HepG2 (cell line): ENCODE results near the gene MLST8. TPM values are rescaled to one million over a fixed set of nuclear protein-coding genes. Genes with fewer than 3 reads are reported as not detected.

ENCODE experiments used
- ATAC-seq: fragments of 200-7000 bp; cut with Tn5 transposase; 3 replicates; pipeline ENCODE4 v1.9.1; 2020; ENCODE audit warnings: mild to moderate bottlenecking, moderate library complexity
- BruUV-seq: library from RNA; stranded (reverse); fragments of 400-500 nt; replicated peaks from 2 replicates; lab custom pipeline; 2021; lab: Mats Ljungman, UMichigan
- CTCF ChIA-PET: fragments of 300-600 bp; formaldehyde crosslinking; extraction: SDS; loops from one replicate; lab custom pipeline; 2021; ENCODE audit warnings: low total read pairs, inconsistent platforms, low intra/inter-chr PET ratio; lab: Yijun Ruan, JAX
- POLR2A ChIA-PET: fragments of 350-600 bp; sonication (Branson Sonifier 250); formaldehyde crosslinking; loops from one replicate; lab custom pipeline; 2020; ENCODE audit warnings: antibody characterized with exemption, inconsistent platforms; lab: Yijun Ruan, JAX
- DNase-seq: peaks from one replicate; pipeline ENCODE4 v3.0.0-alpha.2; 2015; ENCODE audit warnings: low spot score
- FAIRE-seq: peaks from 3 replicates; lab custom pipeline; 2011; peaks lifted over from hg19 to GRCh38; lab: Jason Lieb, UNC
- H2AFZ ChIP-seq: one replicate; pipeline ENCODE4 v1.6.1; 2011; ENCODE audit warnings: low read length, inconsistent platforms
- H3K27ac ChIP-seq: fragments of 300-600 bp; 3 replicates; pipeline ENCODE4 v1.8.0; 2011; ENCODE audit warnings: mixed run types, mild to moderate bottlenecking, mixed read lengths, low read length, inconsistent platforms; ENCODE audit not compliant: insufficient read depth; ENCODE audit errors: extremely low read length
- H3K27me3 ChIP-seq, 2 experiments: fragments of 200-600 bp in 1 of 2; 2 replicates in 1 of 2; 3 replicates in 1 of 2; pipeline versions ENCODE4 v1.6.0 to v1.8.0; 2011; ENCODE audit warnings: low read length in 2 of 2, mild to moderate bottlenecking in 2 of 2, moderate library complexity in 2 of 2, inconsistent platforms in 1 of 2; ENCODE audit not compliant: insufficient read depth in 2 of 2, control insufficient read depth in 1 of 2
- H3K36me3 ChIP-seq, 2 experiments: fragments of 200-600 bp in 1 of 2; replicated peaks in 1 of 2; 2 replicates in 1 of 2; 3 replicates in 1 of 2; pipeline versions ENCODE4 v1.5.1 to v1.8.0; 2011; ENCODE audit warnings: low read length in 2 of 2, inconsistent platforms in 1 of 2; ENCODE audit not compliant: insufficient read depth in 2 of 2, control insufficient read depth in 1 of 2
- H3K4me1 ChIP-seq: 2 replicates; pipeline ENCODE4 v1.5.1; 2012; ENCODE audit warnings: low read length, inconsistent platforms; ENCODE audit not compliant: insufficient read depth
- H3K4me2 ChIP-seq: 2 replicates; pipeline ENCODE4 v1.6.0; 2011; ENCODE audit warnings: low read depth, low read length, inconsistent platforms
- H3K4me3 ChIP-seq, 3 experiments: fragments of 200-600 bp in 1 of 3; sonication (generic), shearing (Covaris generic) in 1 of 3; replicated peaks in 1 of 3; 2 replicates each; pipeline ENCODE4 v1.5.1; 2011 to 2016; ENCODE audit warnings: low read length in 3 of 3, inconsistent platforms in 2 of 3, low read depth in 2 of 3, mild to moderate bottlenecking in 2 of 3, control low read depth in 1 of 3, mixed read lengths in 1 of 3; ENCODE audit not compliant: insufficient read depth in 1 of 3
- H3K79me2 ChIP-seq: one replicate; pipeline ENCODE4 v1.6.1; 2011; ENCODE audit warnings: low read length, inconsistent platforms; ENCODE audit not compliant: insufficient read depth
- H3K9ac ChIP-seq: 2 replicates; pipeline ENCODE4 v1.6.0; 2011; ENCODE audit warnings: mild to moderate bottlenecking, low read depth, low read length, inconsistent platforms; ENCODE audit not compliant: insufficient read depth
- H3K9me3 ChIP-seq: 2 replicates; pipeline ENCODE4 v1.5.1; 2012; ENCODE audit warnings: mild to moderate bottlenecking, low read length
- H4K20me1 ChIP-seq: 2 replicates; pipeline ENCODE4 v1.6.0; 2011; ENCODE audit warnings: inconsistent platforms, mild to moderate bottlenecking, low read length, moderate library complexity; ENCODE audit not compliant: insufficient read depth
- AGO2 ChIP-seq: fragments of 200-400 bp; formaldehyde crosslinking; optimal IDR thresholded peaks from 2 replicates; pipeline ENCODE3; 2017; ENCODE audit warnings: mild to moderate bottlenecking, low read depth, low read length, moderate library complexity
- AKAP8 ChIP-seq: sonication (generic); formaldehyde crosslinking; IDR thresholded peaks from 2 replicates; pipeline ENCODE4 v1.5.1; 2020; ENCODE audit warnings: mild to moderate bottlenecking, missing genetic modification reagents
- DBP ChIP-seq: sonication (generic); formaldehyde crosslinking; IDR thresholded peaks from 2 replicates; pipeline ENCODE4 v1.4.0; 2020; ENCODE audit warnings: missing genetic modification reagents; ENCODE audit errors: not compliant biosample characterization
- FOXK2 ChIP-seq: fragments of 450-650 bp; IDR thresholded peaks from 2 replicates; pipeline ENCODE4 v1.6.1; 2016
- POLR2A ChIP-seq, 2 experiments: IDR thresholded peaks; 2 replicates each; pipeline ENCODE4 v1.6.1; 2011; ENCODE audit warnings: low read depth in 2 of 2, low read length in 2 of 2, mild to moderate bottlenecking in 1 of 2, moderate library complexity in 1 of 2; ENCODE audit not compliant: insufficient read depth in 1 of 2
- POLR2G ChIP-seq: fragments of 200-400 bp; formaldehyde crosslinking; IDR thresholded peaks from 2 replicates; pipeline ENCODE4 v1.6.1; 2018; ENCODE audit warnings: mild to moderate bottlenecking, low read depth, low read length, moderate library complexity
- RBM39 ChIP-seq: fragments of 200-400 bp; formaldehyde crosslinking; IDR thresholded peaks from one replicate; pipeline ENCODE4 v1.6.1; 2018; ENCODE audit warnings: antibody characterized with exemption, mild to moderate bottlenecking, low read depth, low read length; ENCODE audit not compliant: poor library complexity, severe bottlenecking
- REXO4 ChIP-seq: sonication (generic); formaldehyde crosslinking; IDR thresholded peaks from 2 replicates; pipeline ENCODE4 v1.8.0; 2022; ENCODE audit warnings: missing genetic modification reagents, mild to moderate bottlenecking, borderline replicate concordance
- RFX1 ChIP-seq: fragments of 450-650 bp; IDR thresholded peaks from 2 replicates; pipeline ENCODE4 v1.6.1; 2017
- ZKSCAN8 ChIP-seq: IDR thresholded peaks from 2 replicates; pipeline ENCODE4 v1.6.1; 2016; ENCODE audit warnings: borderline replicate concordance, missing genetic modification reagents, missing compliant biosample characterization
- ZNF552 ChIP-seq: sonication (generic); formaldehyde crosslinking; IDR thresholded peaks from 2 replicates; pipeline ENCODE4 v1.9.0; 2022; ENCODE audit warnings: missing genetic modification reagents, mild to moderate bottlenecking, borderline replicate concordance
- ZXDC ChIP-seq: sonication (generic); formaldehyde crosslinking; IDR thresholded peaks from 2 replicates; pipeline ENCODE4 v1.5.0; 2020; ENCODE audit warnings: mild to moderate bottlenecking, missing genetic modification reagents
- WGBS: methylation state at CpG from one replicate; pipeline ENCODE4 v1.1.6; 2017; ENCODE audit warnings: low lambda C conversion rate; 5-methylcytosine and 5-hydroxymethylcytosine counted together
- in situ Hi-C: cut with HindIII; loops from 2 replicates; pipeline ENCODE4 v1.10.0; 2017; ENCODE audit warnings: low pct_unique_long_range_greater_than_20kb; ENCODE audit not compliant: extremely low pct_ligation_motif_present
- intact Hi-C: fragments of 100-400 bp; cut with micrococcal nuclease; formaldehyde crosslinking; loops from one replicate; pipeline ENCODE4 v1.10.0; 2022; ENCODE audit not compliant: unreplicated experiment
- polyA plus RNA-seq, 8 experiments: library from polyadenylated mRNA; depleted of rRNA in 3 of 8; stranded (reverse) in 7 of 8; unstranded in 1 of 8; fragments of >200 nt; fragmentation: Illumina TruSeq in 4 of 8; extraction: Trizol in 4 of 8; gene quantifications; 2 replicates each; pipeline versions ENCODE4 v1.2.1 to v1.2.3, GENCODE V29; 2011 to 2016; ENCODE audit warnings: low read depth in 4 of 8, missing spikeins in 1 of 8, mixed read lengths in 1 of 8; ENCODE audit not compliant: insufficient read depth in 1 of 8
- total RNA-seq, 5 experiments: library from RNA; depleted of rRNA; stranded (reverse); fragments of >200 nt; fragmentation: Illumina TruSeq; extraction: Trizol; gene quantifications; 2 replicates each; pipeline ENCODE4 v1.2.3, GENCODE V29; 2016; ENCODE audit warnings: low read depth in 1 of 5

MLST8 gene
- total and polyA plus RNA-seq, 2 of the 13 experiments (the other 11 are each of a cell fraction or from before 2014, with no cell fraction given), result 30.8 to 72.7 TPM

GRCh38 chr16:2235695-2236336, 30.6 kb downstream of the MLST8 start:
- POLR2A ChIA-PET, result interaction anchor here (1.0 kb wide), 1 partner anchor 10 kb away, joined by 4 read pairs; no protein-coding TSS in a partner anchor
- WGBS, result 81% methylated on average over 11 of the region's 19 CpGs

More at GRCh38 chr16:2235695-2236336, 30.6 kb downstream of the MLST8 start:
- CTCF ChIA-PET, result no interaction called here
- no peaks in the 10 kb centered on the region for H3K9me3 ChIP-seq
- DNase-seq (no peak), ATAC-seq (no peak), FAIRE-seq (no peak)
- H3K4me2 ChIP-seq, result peak overlapping the region; percentile 53; the same call in 1 of the 2 replicates
- H4K20me1 ChIP-seq, result 0 out of 2 replicates have a peak, but pooled peaks cover 2% of the 10 kb centered on the region
- H2AFZ ChIP-seq, result no peak overlapping the region
- no peaks in the 10 kb centered on the region for H3K79me2 ChIP-seq
- no peak overlapping the region for H3K27ac ChIP-seq
- peak overlapping the region in 1 of 3 experiments; percentile 55; a peak in 1 of 6 replicates for H3K4me3 ChIP-seq
- peaks cover 6 to 21% of the 10 kb centered on the region in 2 experiments; a peak in 3 of 5 replicates for H3K36me3 ChIP-seq
- peaks cover 31% of the 10 kb centered on the region for H3K4me1 ChIP-seq
- no peak overlapping the region for H3K9ac ChIP-seq
- 0 out of 2 replicates have a peak, but pooled peaks have one; percentile 14 for TF ChIP-seq AKAP8 (CRISPR knock-in tag)
- TF ChIP-seq POLR2A (IDR thresholded peaks at IDR 0.05; ENCODE audit: insufficient read depth in 1 of 2, low read depth in 2 of 2, low read length in 2 of 2), result peak in 1 of 2 experiments; percentile 29; a peak in 1 of 4 replicates
- no peak for TF ChIP-seq RFX1
- no peak for TF ChIP-seq RBM39
- TF ChIP-seq POLR2G, result peak; percentile 40; the same call in 1 of the 2 replicates
- TF ChIP-seq FOXK2, result no peak
- TF ChIP-seq AGO2, result peak; percentile 37
- 0 out of 2 replicates have a peak, but pooled peaks have one; percentile 9 for TF ChIP-seq ZXDC
- TF ChIP-seq ZKSCAN8 (CRISPR knock-in tag), result no peak
- no peak for TF ChIP-seq DBP (CRISPR knock-in tag)
- TF ChIP-seq ZNF552 (CRISPR knock-in tag), result no peak
- no peak for TF ChIP-seq REXO4 (CRISPR knock-in tag)
- TF ChIP-seq, all 625 proteins: peak for 5
- intact Hi-C loops, result no loop called here
- in situ Hi-C loops, result no loop called here
- no peaks in the 10 kb centered on the region for H3K27me3 ChIP-seq
- no TSS peak for BruUV-seq
